ENCODE data around the gene SPEN. TPM values are rescaled to one million over a fixed set of nuclear protein-coding genes. Genes with fewer than 3 reads are reported as not detected.
A peak's percentile ranks its signal among the peaks of the same experiment; 100 is the strongest.

The SPEN gene
- polyA plus RNA-seq, 1 donor from 2014 or later = 7.1 TPM

GRCh38 chr1:15803380-15803779, 44.1 kb upstream of the SPEN start:
- Histone ChIP-seq H2AFZ (ENCODE audit: low read depth, low read length) (no peak overlapping the region), H3K9me3 (ENCODE audit: low read length) (no peaks in the 10 kb centered on the region), H3K27ac (ENCODE audit: low read length) (no peak overlapping the region), H3K4me3 (ENCODE audit: low read length) (no peak overlapping the region), H3K9me2 (ENCODE audit: insufficient read depth, low read length) (no peaks in the 10 kb centered on the region), H3K36me3 (ENCODE audit: insufficient read depth, low read length) (no peaks in the 10 kb centered on the region), H3K27me3 (ENCODE audit: insufficient read depth, low read depth, low read length) (no peaks in the 10 kb centered on the region), H3K4me2 (ENCODE audit: low read length) (no peak overlapping the region), H3K79me2 (replicated peaks; ENCODE audit: insufficient read depth, low read length) (no peaks in the 10 kb centered on the region), H3F3A (ENCODE audit: insufficient read depth, low read length, poor library complexity, severe bottlenecking) (no peaks in the 10 kb centered on the region), H3K9ac (ENCODE audit: low read length) (no peak overlapping the region), H4K20me1 (ENCODE audit: insufficient read depth) (no peaks in the 10 kb centered on the region)
- TF ChIP-seq, protein P1, sequence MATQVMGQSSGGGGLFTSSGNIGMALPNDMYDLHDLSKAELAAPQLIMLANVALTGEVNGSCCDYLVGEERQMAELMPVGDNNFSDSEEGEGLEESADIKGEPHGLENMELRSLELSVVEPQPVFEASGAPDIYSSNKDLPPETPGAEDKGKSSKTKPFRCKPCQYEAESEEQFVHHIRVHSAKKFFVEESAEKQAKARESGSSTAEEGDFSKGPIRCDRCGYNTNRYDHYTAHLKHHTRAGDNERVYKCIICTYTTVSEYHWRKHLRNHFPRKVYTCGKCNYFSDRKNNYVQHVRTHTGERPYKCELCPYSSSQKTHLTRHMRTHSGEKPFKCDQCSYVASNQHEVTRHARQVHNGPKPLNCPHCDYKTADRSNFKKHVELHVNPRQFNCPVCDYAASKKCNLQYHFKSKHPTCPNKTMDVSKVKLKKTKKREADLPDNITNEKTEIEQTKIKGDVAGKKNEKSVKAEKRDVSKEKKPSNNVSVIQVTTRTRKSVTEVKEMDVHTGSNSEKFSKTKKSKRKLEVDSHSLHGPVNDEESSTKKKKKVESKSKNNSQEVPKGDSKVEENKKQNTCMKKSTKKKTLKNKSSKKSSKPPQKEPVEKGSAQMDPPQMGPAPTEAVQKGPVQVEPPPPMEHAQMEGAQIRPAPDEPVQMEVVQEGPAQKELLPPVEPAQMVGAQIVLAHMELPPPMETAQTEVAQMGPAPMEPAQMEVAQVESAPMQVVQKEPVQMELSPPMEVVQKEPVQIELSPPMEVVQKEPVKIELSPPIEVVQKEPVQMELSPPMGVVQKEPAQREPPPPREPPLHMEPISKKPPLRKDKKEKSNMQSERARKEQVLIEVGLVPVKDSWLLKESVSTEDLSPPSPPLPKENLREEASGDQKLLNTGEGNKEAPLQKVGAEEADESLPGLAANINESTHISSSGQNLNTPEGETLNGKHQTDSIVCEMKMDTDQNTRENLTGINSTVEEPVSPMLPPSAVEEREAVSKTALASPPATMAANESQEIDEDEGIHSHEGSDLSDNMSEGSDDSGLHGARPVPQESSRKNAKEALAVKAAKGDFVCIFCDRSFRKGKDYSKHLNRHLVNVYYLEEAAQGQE (IDR thresholded peaks at IDR 0.05; ENCODE audit: borderline replicate concordance) = no peak
- TF ChIP-seq SMC3 (conservative IDR thresholded peaks at IDR 0.05; ENCODE audit: poor library complexity) (peak; percentile 63), TAF1 (IDR thresholded peaks at IDR 0.05; ENCODE audit: low read depth) (no peak), RAD21 (conservative IDR thresholded peaks at IDR 0.05) (peak; percentile 49), CTCF (IDR thresholded peaks at IDR 0.05; ENCODE audit: poor library complexity, severe bottlenecking) (peak; percentile 64)

DNA sequence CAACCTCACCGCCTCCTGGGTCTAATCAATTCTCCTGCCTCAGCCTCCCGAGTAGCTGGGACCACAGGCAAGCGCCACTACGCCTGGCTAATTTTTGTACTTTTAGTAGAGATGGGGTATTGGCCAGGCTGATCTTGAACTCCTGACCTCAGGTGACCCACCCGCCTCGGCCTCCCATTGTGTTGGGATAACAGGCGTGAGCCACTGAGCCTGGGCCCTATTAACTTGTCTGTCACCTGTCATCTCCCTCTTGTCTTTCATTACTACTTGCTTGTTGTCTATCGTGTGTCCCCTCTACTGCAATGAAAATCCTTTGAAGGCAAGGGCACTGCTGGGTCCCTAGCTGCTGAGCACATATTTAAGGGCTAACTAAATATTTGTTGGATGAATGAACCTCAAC, 43.4 kb upstream of the SPEN start:
- Histone ChIP-seq H2AFZ (ENCODE audit: low read depth, low read length) (no peak overlapping the region), H3K4me3 (ENCODE audit: low read length) (no peak overlapping the region), H4K20me1 (ENCODE audit: insufficient read depth) (no peaks in the 10 kb centered on the region), H3K36me3 (ENCODE audit: insufficient read depth, low read length) (no peaks in the 10 kb centered on the region), H3K9me2 (ENCODE audit: insufficient read depth, low read length) (no peaks in the 10 kb centered on the region), H3K27me3 (ENCODE audit: insufficient read depth, low read depth, low read length) (no peaks in the 10 kb centered on the region), H3K4me2 (ENCODE audit: low read length) (no peak overlapping the region), H3K9ac (ENCODE audit: low read length) (no peak overlapping the region), H3K79me2 (replicated peaks; ENCODE audit: insufficient read depth, low read length) (no peaks in the 10 kb centered on the region), H3K27ac (ENCODE audit: low read length) (no peak overlapping the region), H3K9me3 (ENCODE audit: low read length) (no peaks in the 10 kb centered on the region), H3F3A (ENCODE audit: insufficient read depth, low read length, poor library complexity, severe bottlenecking) (no peaks in the 10 kb centered on the region)
- TF ChIP-seq SMC3 (conservative IDR thresholded peaks at IDR 0.05; ENCODE audit: poor library complexity) (no peak), POLR2AphosphoS5 (IDR thresholded peaks at IDR 0.05) (no peak), MXI1 (conservative IDR thresholded peaks at IDR 0.05; ENCODE audit: poor library complexity, severe bottlenecking) (no peak), CTCF (IDR thresholded peaks at IDR 0.05; ENCODE audit: poor library complexity, severe bottlenecking) (no peak), TAF1 (IDR thresholded peaks at IDR 0.05; ENCODE audit: low read depth) (no peak), EZH2 (IDR thresholded peaks at IDR 0.05; ENCODE audit: borderline replicate concordance, insufficient read depth, low read length, poor library complexity, severe bottlenecking) (no peak), RAD21 (conservative IDR thresholded peaks at IDR 0.05) (no peak), EP300 (conservative IDR thresholded peaks at IDR 0.05; ENCODE audit: poor library complexity, severe bottlenecking) (no peak)
- TF ChIP-seq, protein P1 (IDR thresholded peaks at IDR 0.05; ENCODE audit: borderline replicate concordance) = no peak

Data from neural cell (in vitro differentiated cells).